ENCODE results near the gene ANKRD34A. TPM values are rescaled to one million over a fixed set of nuclear protein-coding genes. Genes with fewer than 3 reads are reported as not detected.

ANKRD34A gene
- total RNA-seq, 1 donor from 2014 or later: 0.94 TPM

GRCh38 chr1:145958734-145959133 lies 5.6 kb downstream of the ANKRD34A start:
- Mint-ChIP-seq H3K36me3 (no peaks in the 10 kb centered on the region), H3K27ac (no peak overlapping the region), H3K27me3 (ENCODE audit: low read depth) (peaks cover 74% of the 10 kb centered on the region), H3K9me3 (no peaks in the 10 kb centered on the region), H3K4me3 (no peak overlapping the region), H3K4me1 (peaks cover 51% of the 10 kb centered on the region)
- no peak for DNase-seq (ENCODE audit: low spot score in 2 of 2, unreplicated experiment in 2 of 2)
- no peak for TF ChIP-seq CTCF (IDR thresholded peaks at IDR 0.05; ENCODE audit: unreplicated experiment)

GRCh38 chr1:145957443-145958319 lies 6.7 kb downstream of the ANKRD34A start, which contains the start of gene LIX1L:
LIX1L (minus strand) TSS chr1:145958017; CDS start chr1:145957927, 90 bp downstream.
- TF ChIP-seq CTCF (IDR thresholded peaks at IDR 0.05; ENCODE audit: unreplicated experiment): no peak
- peaks cover 41% of the 10 kb centered on the region for H3K4me1 Mint-ChIP-seq

GRCh38 chr1:145956781-145957442 lies 7.5 kb downstream of the ANKRD34A start:
- H3K27ac Mint-ChIP-seq: peak overlapping the region; percentile 82
- no peaks in the 10 kb centered on the region for H3K9me3 Mint-ChIP-seq
- no peaks in the 10 kb centered on the region for H3K36me3 Mint-ChIP-seq
- peak overlapping the region; percentile 80 for H3K4me3 Mint-ChIP-seq
- peaks cover 68% of the 10 kb centered on the region for H3K27me3 Mint-ChIP-seq (ENCODE audit: low read depth)
- H3K4me1 Mint-ChIP-seq: peaks cover 35% of the 10 kb centered on the region
- no peak for TF ChIP-seq CTCF (IDR thresholded peaks at IDR 0.05; ENCODE audit: unreplicated experiment)
- no peak for DNase-seq (ENCODE audit: low spot score in 2 of 2, unreplicated experiment in 2 of 2)

More at GRCh38 chr1:145957443-145958319, 6.7 kb downstream of the ANKRD34A start, which contains the start of gene LIX1L:
- Mint-ChIP-seq H3K4me3 (peak within 1 kb of the TSS; percentile 80), H3K27ac (peak within 1 kb of the TSS; percentile 82), H3K9me3 (no peaks in the 10 kb centered on the region), H3K36me3 (no peaks in the 10 kb centered on the region), H3K27me3 (ENCODE audit: low read depth) (peaks cover 74% of the 10 kb centered on the region)
- peak; percentile 81 to 92 for DNase-seq (ENCODE audit: low spot score in 2 of 2, unreplicated experiment in 2 of 2)

GRCh38 chr1:145956361-145956760 lies 8.0 kb downstream of the ANKRD34A start:
- no peak for TF ChIP-seq CTCF (IDR thresholded peaks at IDR 0.05; ENCODE audit: unreplicated experiment)
- H3K27me3 Mint-ChIP-seq (ENCODE audit: low read depth): peaks cover 63% of the 10 kb centered on the region
- peak overlapping the region; percentile 82 for H3K27ac Mint-ChIP-seq
- H3K4me1 Mint-ChIP-seq: peaks cover 29% of the 10 kb centered on the region
- no peak for DNase-seq (ENCODE audit: low spot score in 2 of 2, unreplicated experiment in 2 of 2)
- H3K36me3 Mint-ChIP-seq: no peaks in the 10 kb centered on the region
- no peaks in the 10 kb centered on the region for H3K9me3 Mint-ChIP-seq
- H3K4me3 Mint-ChIP-seq: peak overlapping the region; percentile 80

- no peaks in the 10 kb centered on the region for H3K36me3 Mint-ChIP-seq
- peak overlapping the region; percentile 80 for H3K4me3 Mint-ChIP-seq
- no peak for DNase-seq (ENCODE audit: low spot score in 2 of 2, unreplicated experiment in 2 of 2)
- TF ChIP-seq CTCF (IDR thresholded peaks at IDR 0.05; ENCODE audit: unreplicated experiment): no peak
- H3K27me3 Mint-ChIP-seq (ENCODE audit: low read depth): peaks cover 53% of the 10 kb centered on the region
- H3K27ac Mint-ChIP-seq: peak overlapping the region; percentile 17
- H3K4me1 Mint-ChIP-seq: peaks cover 23% of the 10 kb centered on the region
- H3K9me3 Mint-ChIP-seq: no peaks in the 10 kb centered on the region
Measured at GRCh38 chr1:145955436-145955835, 8.9 kb downstream of the ANKRD34A start.
